ENCODE results near the gene DENND2C.

DENND2C gene

GRCh38 chr1:114669562-114670082 is at the start of gene DENND2C:
TSS of gene DENND2C (minus strand) at chr1:114670049. CDS start at chr1:114625984, 44,065 bp downstream.
- Mint-ChIP-seq H3K27ac (peak within 1 kb of the TSS; percentile 77), H3K9me3 (no peaks in the 10 kb centered on the region), H3K36me3 (ENCODE audit: low read depth) (peaks cover 2% of the 10 kb centered on the region), H3K4me1 (ENCODE audit: low read depth) (peaks cover 14% of the 10 kb centered on the region), H3K27me3 (peaks cover under 1% of the 10 kb centered on the region), H3K4me3 (peak within 1 kb of the TSS; percentile 87)
- DNase-seq = no peak

GRCh38 chr1:114719424-114719787 is 49.6 kb upstream of the DENND2C start:
- no peak for DNase-seq
- H3K27ac Mint-ChIP-seq = peak overlapping the region; percentile 88

GRCh38 chr1:114718661-114719423 is 49.0 kb upstream of the DENND2C start:
- Mint-ChIP-seq H3K9me3 (no peaks in the 10 kb centered on the region), H3K27me3 (no peaks in the 10 kb centered on the region), H3K27ac (peak overlapping the region; percentile 88), H3K4me1 (ENCODE audit: low read depth) (peaks cover 47% of the 10 kb centered on the region), H3K4me3 (no peak overlapping the region), H3K36me3 (ENCODE audit: low read depth) (peaks cover 88% of the 10 kb centered on the region)
- no peak for DNase-seq

More at GRCh38 chr1:114719424-114719787, 49.6 kb upstream of the DENND2C start:
- Mint-ChIP-seq H3K36me3 (ENCODE audit: low read depth) (peaks cover 88% of the 10 kb centered on the region), H3K4me1 (ENCODE audit: low read depth) (peaks cover 42% of the 10 kb centered on the region), H3K9me3 (no peaks in the 10 kb centered on the region), H3K4me3 (no peak overlapping the region), H3K27me3 (no peaks in the 10 kb centered on the region)

- peak within 1 kb of the TSS; percentile 96 for H3K4me3 Mint-ChIP-seq
- H3K36me3 Mint-ChIP-seq (ENCODE audit: low read depth) = peaks cover 88% of the 10 kb centered on the region
- H3K27ac Mint-ChIP-seq = peak within 1 kb of the TSS; percentile 98
- DNase-seq = peak; percentile 97
- H3K4me1 Mint-ChIP-seq (ENCODE audit: low read depth) = peaks cover 49% of the 10 kb centered on the region
- no peaks in the 10 kb centered on the region for H3K27me3 Mint-ChIP-seq
- no peaks in the 10 kb centered on the region for H3K9me3 Mint-ChIP-seq
Measured at GRCh38 chr1:114716304-114717170, 46.7 kb upstream of the DENND2C start, which contains the start of gene NRAS. TSS of gene NRAS (minus strand) at chr1:114716771. CDS start at chr1:114716160, 611 bp downstream.

- peaks cover 88% of the 10 kb centered on the region for H3K36me3 Mint-ChIP-seq (ENCODE audit: low read depth)
- DNase-seq = no peak
- peak overlapping the region; percentile 96 for H3K4me3 Mint-ChIP-seq
- peaks cover 49% of the 10 kb centered on the region for H3K4me1 Mint-ChIP-seq (ENCODE audit: low read depth)
- H3K27ac Mint-ChIP-seq = peak overlapping the region; percentile 98
- no peaks in the 10 kb centered on the region for H3K27me3 Mint-ChIP-seq
- H3K9me3 Mint-ChIP-seq = no peaks in the 10 kb centered on the region
Measured at GRCh38 chr1:114715952-114716303, 46.1 kb upstream of the DENND2C start.

GRCh38 chr1:114712977-114713376 is 43.1 kb upstream of the DENND2C start:
- no peaks in the 10 kb centered on the region for H3K27me3 Mint-ChIP-seq
- H3K36me3 Mint-ChIP-seq (ENCODE audit: low read depth) = peaks cover 83% of the 10 kb centered on the region

GRCh38 chr1:114710360-114710759 is 40.5 kb upstream of the DENND2C start:
- no peak for DNase-seq
- H3K27me3 Mint-ChIP-seq = no peaks in the 10 kb centered on the region
- peaks cover 16% of the 10 kb centered on the region for H3K4me1 Mint-ChIP-seq (ENCODE audit: low read depth)
- H3K36me3 Mint-ChIP-seq (ENCODE audit: low read depth) = peaks cover 85% of the 10 kb centered on the region
- H3K4me3 Mint-ChIP-seq = no peak overlapping the region
- H3K27ac Mint-ChIP-seq = no peak overlapping the region
- no peaks in the 10 kb centered on the region for H3K9me3 Mint-ChIP-seq

More at GRCh38 chr1:114712977-114713376, 43.1 kb upstream of the DENND2C start:
- peaks cover 26% of the 10 kb centered on the region for H3K4me1 Mint-ChIP-seq (ENCODE audit: low read depth)
- DNase-seq = no peak
- no peak overlapping the region for H3K27ac Mint-ChIP-seq
- H3K4me3 Mint-ChIP-seq = no peak overlapping the region
- no peaks in the 10 kb centered on the region for H3K9me3 Mint-ChIP-seq

GRCh38 chr1:114707604-114708003 is 37.8 kb upstream of the DENND2C start:
- DNase-seq = no peak
- H3K4me1 Mint-ChIP-seq (ENCODE audit: low read depth) = peaks cover 4% of the 10 kb centered on the region
- H3K27me3 Mint-ChIP-seq = no peaks in the 10 kb centered on the region
- no peaks in the 10 kb centered on the region for H3K9me3 Mint-ChIP-seq
- peak overlapping the region; percentile 35 for H3K27ac Mint-ChIP-seq
- no peak overlapping the region for H3K4me3 Mint-ChIP-seq
- H3K36me3 Mint-ChIP-seq (ENCODE audit: low read depth) = peaks cover 81% of the 10 kb centered on the region

GRCh38 chr1:114703242-114703641 is 33.4 kb upstream of the DENND2C start:
- no peak for DNase-seq
- peaks cover 43% of the 10 kb centered on the region for H3K36me3 Mint-ChIP-seq (ENCODE audit: low read depth)
- no peak overlapping the region for H3K27ac Mint-ChIP-seq
- no peaks in the 10 kb centered on the region for H3K9me3 Mint-ChIP-seq
- no peak overlapping the region for H3K4me3 Mint-ChIP-seq
- peaks cover 3% of the 10 kb centered on the region for H3K4me1 Mint-ChIP-seq (ENCODE audit: low read depth)
- no peaks in the 10 kb centered on the region for H3K27me3 Mint-ChIP-seq

- H3K4me3 Mint-ChIP-seq = no peak overlapping the region
- H3K27ac Mint-ChIP-seq = no peak overlapping the region
- H3K36me3 Mint-ChIP-seq (ENCODE audit: low read depth) = peaks cover 38% of the 10 kb centered on the region
- no peaks in the 10 kb centered on the region for H3K9me3 Mint-ChIP-seq
- no peak for DNase-seq
- H3K4me1 Mint-ChIP-seq (ENCODE audit: low read depth) = peaks cover 3% of the 10 kb centered on the region
- H3K27me3 Mint-ChIP-seq = no peaks in the 10 kb centered on the region
Measured at GRCh38 chr1:114702737-114703136, 32.9 kb upstream of the DENND2C start.

- Mint-ChIP-seq H3K36me3 (ENCODE audit: low read depth) (peaks cover 30% of the 10 kb centered on the region), H3K27me3 (peaks cover 4% of the 10 kb centered on the region), H3K27ac (no peak overlapping the region), H3K9me3 (no peaks in the 10 kb centered on the region), H3K4me1 (ENCODE audit: low read depth) (no peaks in the 10 kb centered on the region), H3K4me3 (no peak overlapping the region)
- DNase-seq = no peak
Measured at GRCh38 chr1:114701931-114702330, 32.1 kb upstream of the DENND2C start.

GRCh38 chr1:114700036-114700600 is 30.3 kb upstream of the DENND2C start:
- no peaks in the 10 kb centered on the region for H3K9me3 Mint-ChIP-seq
- H3K4me1 Mint-ChIP-seq (ENCODE audit: low read depth) = no peaks in the 10 kb centered on the region
- no peak for DNase-seq
- H3K36me3 Mint-ChIP-seq (ENCODE audit: low read depth) = peaks cover 12% of the 10 kb centered on the region
- peaks cover 6% of the 10 kb centered on the region for H3K27me3 Mint-ChIP-seq
- H3K27ac Mint-ChIP-seq = no peak overlapping the region
- H3K4me3 Mint-ChIP-seq = no peak overlapping the region

GRCh38 chr1:114696810-114697209 is 27.0 kb upstream of the DENND2C start:
- DNase-seq = no peak
- Mint-ChIP-seq H3K9me3 (no peaks in the 10 kb centered on the region), H3K36me3 (ENCODE audit: low read depth) (no peaks in the 10 kb centered on the region), H3K4me3 (no peak overlapping the region), H3K27me3 (peaks cover 8% of the 10 kb centered on the region), H3K4me1 (ENCODE audit: low read depth) (no peaks in the 10 kb centered on the region), H3K27ac (no peak overlapping the region)

- H3K36me3 Mint-ChIP-seq (ENCODE audit: low read depth) = no peaks in the 10 kb centered on the region
- no peak for DNase-seq
- H3K4me1 Mint-ChIP-seq (ENCODE audit: low read depth) = no peaks in the 10 kb centered on the region
- H3K27ac Mint-ChIP-seq = no peak within 1 kb of the TSS
- no peaks in the 10 kb centered on the region for H3K9me3 Mint-ChIP-seq
- no peak within 1 kb of the TSS for H3K4me3 Mint-ChIP-seq
- peaks cover 9% of the 10 kb centered on the region for H3K27me3 Mint-ChIP-seq
Measured at GRCh38 chr1:114695430-114696058, 25.7 kb upstream of the DENND2C start, which contains the start of gene AMPD1. TSS of gene AMPD1 (minus strand) at chr1:114695546. CDS start at chr1:114695471, 75 bp downstream.

Measured in activated T-cell treated with anti-CD3 and anti-CD28 coated beads, Interleukin-2, amount 50 U/mL, for 24 hours (primary cell).